Measurements from ENCODE around the gene CAMK2G. TPM values are rescaled to one million over a fixed set of nuclear protein-coding genes. Genes with fewer than 3 reads are reported as not detected.

Gene CAMK2G
- polyA plus RNA-seq, 3 donors = 1.7 to 60.7 (median 3.0) TPM

- Mint-ChIP-seq H3K4me1 (peaks cover 5% of the 10 kb centered on the region), H3K36me3 (peaks cover 87 to 98% of the 10 kb centered on the region in 2 donors), H3K27ac (peak overlapping the region in 2 of 7 donors; percentile 1 to 15), H3K27me3 (ENCODE audit: low read depth in 3 of 3) (no peaks in the 10 kb centered on the region), H3K9me3 (no peaks in the 10 kb centered on the region), H3K4me3 (no peak overlapping the region)
- intact Hi-C loops (cut with micrococcal nuclease) = no loop called here
- H3K9me3 ChIP-seq (replicated peaks in 1 of 2; ENCODE audit: control insufficient read depth in 1 of 2, insufficient read depth in 1 of 2, low read length in 2 of 2) = no peaks in the 10 kb centered on the region
- no peak for TF ChIP-seq CTCF (IDR thresholded peaks at IDR 0.05)
- peaks cover 49% of the 10 kb centered on the region for H4K20me1 ChIP-seq (ENCODE audit: insufficient read depth, low read length)
- no peak overlapping the region for H3K9ac ChIP-seq (ENCODE audit: insufficient read depth, low read length, poor library complexity, severe bottlenecking)
- H3K4me1 ChIP-seq (ENCODE audit: control insufficient read depth in 1 of 2, insufficient read depth in 2 of 2, low read length in 2 of 2) = peaks cover 3 to 4% of the 10 kb centered on the region in 2 donors
- H3K79me2 ChIP-seq (ENCODE audit: insufficient read depth, low read length) = peaks cover 26% of the 10 kb centered on the region
- DNase-seq = no peak
- no peaks in the 10 kb centered on the region for H3K27me3 ChIP-seq (ENCODE audit: control insufficient read depth in 2 of 2, insufficient read depth in 2 of 2, low read length in 2 of 2)
- no peak overlapping the region for H3K27ac ChIP-seq (ENCODE audit: low read depth in 1 of 2, low read length in 2 of 2)
- WGBS (ENCODE audit: insufficient coverage) = 75% methylated on average over 2 of the region's 2 CpGs
- H3K4me2 ChIP-seq (replicated peaks; ENCODE audit: extremely low read depth, low read length, poor library complexity, severe bottlenecking) = no peak overlapping the region
- no peak overlapping the region for H2AFZ ChIP-seq (ENCODE audit: insufficient read depth, low read depth, low read length, poor library complexity, severe bottlenecking)
- H3K4me3 ChIP-seq (replicated peaks in 1 of 3; ENCODE audit: low read depth in 2 of 3, low read length in 3 of 3) = no peak overlapping the region
- H3K36me3 ChIP-seq (replicated peaks in 1 of 2; ENCODE audit: control insufficient read depth in 1 of 2, insufficient read depth in 2 of 2, low read length in 2 of 2) = peaks cover 90 to 98% of the 10 kb centered on the region in 2 donors
Measured at GRCh38 chr10:73762915-73763314, 111.4 kb downstream of the CAMK2G start.

Small RNA genes lying within 50 kb of the gene (small RNA-seq; reads per million reads assigned to genes)
- gene AC022400.9 (ENCODE audit: insufficient read length, low read depth) (not detected), gene ZSWIM8-AS1 (ENCODE audit: insufficient read length, low read depth) (not detected)

Other genes with a start within 250 kb of the CAMK2G start
- not detected for gene MYOZ1, start 233.1 kb downstream of the CAMK2G start, polyA plus RNA-seq
- gene SYNPO2L, start 218.5 kb downstream of the CAMK2G start, polyA plus RNA-seq = not detected
- gene AGAP5, start 176.4 kb downstream of the CAMK2G start, polyA plus RNA-seq = 1 to 10 TPM in 1 of 3 donors, under 1 TPM in 2; 0.23 to 8.9 (median 0.44) TPM
- 10 to 100 TPM; 25.7 to 65.8 (median 44.8) TPM for gene SEC24C, start 130.2 kb downstream of the CAMK2G start, polyA plus RNA-seq
- gene CHCHD1, start 92.5 kb downstream of the CAMK2G start, polyA plus RNA-seq = 10 to 100 TPM; 15.0 to 85.0 (median 72.3) TPM
- gene ZSWIM8, start 88.9 kb downstream of the CAMK2G start, polyA plus RNA-seq = 100 to 1,000 TPM in 1 of 3 donors, 10 to 100 TPM in 1, 1 to 10 TPM in 1; 7.8 to 150 (median 19.2) TPM
- 10 to 100 TPM; 22.7 to 59.1 (median 25.6) TPM for gene NDST2, start 63.0 kb downstream of the CAMK2G start, polyA plus RNA-seq
- 1 to 10 TPM in 1 of 3 donors, under 1 TPM in 2; 0.16 to 1.5 (median 0.43) TPM for gene PLAU, start 36.6 kb upstream of the CAMK2G start, polyA plus RNA-seq
- gene VCL, start 123.6 kb upstream of the CAMK2G start, polyA plus RNA-seq = 10 to 100 TPM; 39.1 to 68.4 (median 52.8) TPM